ENCODE data around the gene CDK18.

Gene CDK18

GRCh38 chr1:205570796-205571537, 66.5 kb downstream of the CDK18 start:
- no peak for DNase-seq (ENCODE audit: low spot score)

- no peak for DNase-seq (ENCODE audit: low spot score)
Observed at GRCh38 chr1:205571747-205572146, 67.3 kb downstream of the CDK18 start.

DNA sequence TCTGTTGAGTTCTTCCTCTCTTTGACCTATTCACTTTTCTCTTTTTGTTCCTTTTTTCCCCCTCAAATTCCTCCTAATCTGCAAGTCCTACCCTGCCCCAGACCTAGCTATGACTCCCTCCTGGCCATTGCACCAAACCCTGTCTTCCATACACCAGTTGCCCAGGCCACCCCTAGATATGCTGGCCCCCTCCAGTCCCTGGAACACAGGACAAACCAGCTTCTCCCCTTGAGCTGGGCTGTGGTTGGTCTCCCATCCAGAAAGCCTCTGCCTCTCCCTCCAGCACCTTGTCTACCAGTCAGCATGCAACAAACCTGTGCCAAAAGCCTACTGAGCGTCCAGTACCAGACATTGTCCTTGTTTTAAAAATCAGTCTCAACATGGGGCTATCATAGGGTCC, 68.0 kb downstream of the CDK18 start:
- DNase-seq (ENCODE audit: low spot score), result no peak

- no peak for DNase-seq (ENCODE audit: low spot score)
Observed at GRCh38 chr1:205575294-205575885, 70.9 kb downstream of the CDK18 start.

GRCh38 chr1:205576011-205576410, 71.5 kb downstream of the CDK18 start:
- no peak for DNase-seq (ENCODE audit: low spot score)

DNA sequence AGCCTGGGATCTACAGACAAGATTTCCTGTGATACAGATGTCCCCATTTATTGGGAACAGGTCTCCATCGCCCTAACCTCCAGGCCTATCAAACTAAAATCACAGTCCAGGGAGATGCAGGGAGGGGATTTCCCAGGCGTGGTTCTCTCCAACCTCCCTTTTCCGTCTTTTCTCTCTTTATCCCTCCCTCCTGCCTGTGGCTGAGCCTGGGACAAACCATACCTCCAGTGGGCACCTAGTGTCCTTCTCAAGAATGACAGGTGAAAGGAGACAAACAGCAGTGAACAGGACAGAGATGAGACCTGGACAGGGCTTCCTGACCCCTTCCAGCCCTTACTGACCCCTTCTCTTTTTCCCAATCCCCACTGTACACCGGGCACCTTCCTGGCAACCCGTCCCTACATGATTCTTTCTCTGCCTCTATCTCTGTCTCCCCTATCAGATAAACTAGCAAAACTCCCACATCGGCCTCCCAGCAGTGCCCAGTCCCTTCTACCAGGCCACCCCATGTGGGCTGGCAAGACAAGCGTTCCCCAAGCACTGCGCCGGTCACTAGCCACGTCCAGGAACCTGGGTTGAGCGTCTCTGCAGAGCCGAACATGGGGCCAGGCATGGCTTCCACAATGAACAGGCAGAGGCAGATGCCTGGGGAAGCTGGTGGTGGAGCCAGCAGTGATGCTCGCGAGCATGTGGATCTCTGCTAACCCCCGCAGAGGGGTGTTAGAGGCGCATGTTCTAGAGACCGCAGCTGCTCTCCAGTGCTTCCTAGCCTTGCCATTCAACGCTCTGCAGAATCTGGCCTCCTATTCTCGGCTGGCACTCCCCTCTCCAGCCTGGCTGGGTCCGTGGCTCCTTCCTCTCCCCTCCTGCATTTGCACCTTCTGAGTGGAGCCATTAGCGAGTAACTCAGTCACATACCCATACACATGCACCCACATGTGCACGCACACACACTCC, 72.6 kb downstream of the CDK18 start:
- no peak for DNase-seq (ENCODE audit: low spot score)

DNA sequence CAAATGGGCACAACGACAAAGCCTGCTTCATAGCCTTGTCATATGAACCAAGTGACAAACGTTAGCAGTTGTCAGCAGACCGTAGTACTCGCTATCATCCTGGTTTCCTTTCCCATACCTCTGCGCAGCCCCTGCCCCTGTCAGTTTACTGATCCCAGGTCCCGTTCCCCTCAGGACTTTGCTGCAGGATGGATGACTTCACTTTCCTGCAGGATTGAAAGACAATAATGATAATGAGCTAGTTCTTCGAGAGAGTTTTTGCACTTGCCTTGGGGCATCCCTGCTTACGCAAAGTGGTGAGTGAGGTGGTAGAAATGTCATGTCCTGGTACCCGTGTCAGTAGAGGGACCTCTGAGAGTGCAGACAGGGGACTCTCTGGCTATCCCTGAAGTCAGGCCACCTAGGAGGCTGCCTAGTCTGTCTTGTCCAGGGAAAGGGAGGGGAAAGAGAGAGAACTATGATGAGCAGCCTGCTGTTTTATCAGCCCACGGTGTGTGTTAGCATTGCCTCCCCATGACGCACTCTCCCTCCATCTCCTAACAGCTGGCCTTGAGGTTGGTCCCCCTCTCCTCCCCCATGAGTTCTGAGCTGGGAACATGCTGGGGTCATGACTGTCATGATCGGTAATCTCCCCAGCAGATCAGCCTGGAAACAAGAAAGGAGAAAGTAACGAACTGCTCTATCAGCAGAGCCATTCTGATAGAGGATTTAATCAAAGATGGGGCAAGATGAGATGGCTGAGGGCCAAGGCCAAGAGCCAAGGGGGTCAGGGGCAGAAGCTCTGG, 73.6 kb downstream of the CDK18 start:
- DNase-seq (ENCODE audit: low spot score), result no peak

DNA sequence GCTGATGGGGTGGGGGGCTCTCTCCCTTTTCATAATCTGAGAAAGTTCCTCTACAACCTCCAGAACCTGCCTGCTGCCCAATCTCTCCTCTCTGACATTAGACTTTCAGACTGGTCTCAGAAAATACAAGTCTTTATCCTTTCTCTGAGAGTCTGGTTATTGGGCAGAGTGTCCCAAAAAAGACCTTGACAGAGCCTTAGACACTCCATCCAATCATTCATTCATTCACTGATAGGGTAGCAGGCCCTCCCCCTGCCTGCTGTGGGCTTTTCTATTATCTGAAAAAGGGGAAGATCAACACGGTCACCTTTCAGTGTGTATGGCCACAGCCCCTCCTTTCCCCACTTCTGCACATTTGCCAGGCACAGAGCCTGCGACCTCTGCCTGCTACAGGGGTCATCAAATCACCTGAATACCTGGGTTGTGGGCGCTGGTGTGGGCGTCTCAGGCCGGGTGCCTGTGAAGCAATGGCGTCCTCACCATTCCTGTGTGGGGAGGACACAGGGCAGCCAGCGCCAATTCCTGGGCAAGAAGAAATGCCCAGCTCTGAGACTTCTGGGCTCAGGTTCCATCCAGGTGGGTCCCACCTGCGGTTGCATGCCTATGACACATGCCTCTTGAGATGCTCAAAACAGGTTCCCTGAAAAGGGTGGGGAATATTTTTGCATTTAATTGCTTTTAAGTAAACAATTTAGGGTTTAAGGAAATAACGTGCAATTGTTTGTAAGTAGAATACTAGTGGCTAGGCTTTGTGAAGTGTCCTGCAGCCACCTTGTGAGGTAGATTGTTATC, 74.5 kb downstream of the CDK18 start:
- DNase-seq (ENCODE audit: low spot score), result no peak

- DNase-seq (ENCODE audit: low spot score), result no peak
Observed at GRCh38 chr1:205579711-205580110, 75.2 kb downstream of the CDK18 start.

DNA sequence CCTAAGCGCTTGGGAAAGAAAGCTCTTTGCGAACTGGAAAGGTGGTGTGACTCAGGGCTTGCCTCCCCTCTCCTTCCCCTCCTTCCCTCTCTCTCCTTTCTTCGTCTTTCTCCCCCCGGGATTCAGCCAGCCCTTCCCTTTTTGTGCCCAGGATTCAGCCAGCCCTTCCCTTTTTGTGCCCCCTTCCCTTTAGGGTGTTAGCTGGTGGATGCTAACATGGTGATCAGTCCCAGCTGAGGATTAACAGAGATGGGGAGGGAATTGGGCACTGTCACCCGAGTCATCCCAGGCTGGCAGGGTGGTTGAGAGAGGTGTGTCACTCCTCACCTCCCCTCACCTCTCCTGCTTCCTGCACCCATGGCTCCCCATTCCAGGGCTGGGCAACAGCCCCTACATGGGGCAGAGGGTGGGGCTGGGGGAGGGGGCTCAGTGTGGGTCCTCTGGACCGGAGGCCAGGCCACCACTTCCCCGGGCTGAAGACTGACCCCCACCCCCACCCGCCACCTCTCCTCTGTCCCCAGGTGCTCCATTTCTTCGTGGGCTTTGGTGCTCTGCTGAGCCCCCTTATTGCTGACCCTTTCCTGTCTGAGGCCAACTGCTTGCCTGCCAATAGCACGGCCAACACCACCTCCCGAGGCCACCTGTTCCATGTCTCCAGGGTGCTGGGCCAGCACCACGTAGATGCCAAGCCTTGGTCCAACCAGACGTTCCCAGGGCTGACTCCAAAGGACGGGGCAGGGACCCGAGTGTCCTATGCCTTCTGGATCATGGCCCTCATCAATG, 75.9 kb downstream of the CDK18 start:
- no peak for DNase-seq (ENCODE audit: low spot score)

DNA sequence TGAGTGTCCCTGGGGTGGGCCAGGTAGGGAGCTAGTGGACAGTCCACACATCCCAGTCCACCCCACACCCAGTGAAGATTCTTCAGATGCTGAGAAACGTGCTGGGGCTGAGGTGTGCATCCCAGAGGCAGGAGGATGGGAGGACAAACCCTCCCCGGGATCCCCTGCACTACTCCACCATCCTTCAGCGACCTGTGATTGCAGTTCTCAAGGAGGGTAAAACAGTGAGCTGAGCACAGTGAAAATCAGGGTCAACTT, 76.4 kb downstream of the CDK18 start:
- no peak for DNase-seq (ENCODE audit: low spot score)

- no peak for DNase-seq (ENCODE audit: low spot score)
Observed at GRCh38 chr1:205581321-205581980, 77.0 kb downstream of the CDK18 start.

GRCh38 chr1:205582046-205582445, 77.6 kb downstream of the CDK18 start:
- DNase-seq (ENCODE audit: low spot score), result no peak
